ENCODE results near the gene CHRNA3.

The CHRNA3 gene

DNA sequence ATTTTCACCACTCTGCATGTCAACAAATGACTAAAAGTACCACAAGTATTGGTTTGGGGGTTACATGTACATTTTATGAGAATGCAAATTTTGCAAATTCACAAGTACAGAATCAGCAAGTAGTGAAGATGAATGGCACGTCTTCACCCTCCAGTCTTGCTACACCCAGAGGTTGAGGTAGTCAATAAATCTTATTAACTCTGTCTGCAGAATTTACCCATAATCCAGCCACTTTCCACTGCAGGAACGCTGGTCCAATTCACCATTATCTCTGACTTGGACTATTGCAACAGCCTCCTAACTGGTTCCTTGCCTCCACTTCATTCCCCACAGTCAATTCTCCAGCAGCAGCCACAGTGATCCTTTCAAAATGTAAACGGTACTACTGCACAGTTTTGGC lies 70.0 kb downstream of the CHRNA3 start:
- no peak for TF ChIP-seq FOXP2 (optimal IDR thresholded peaks at IDR 0.05; ENCODE audit: control extremely low read depth, extremely low read length, insufficient read depth)
- no peak for TF ChIP-seq EZH2 (IDR thresholded peaks at IDR 0.05)
- TF ChIP-seq POLR2AphosphoS5 (IDR thresholded peaks at IDR 0.05; ENCODE audit: borderline replicate concordance, low read depth, low read length): no peak
- Histone ChIP-seq H3K9me3 (ENCODE audit: low read depth, low read length) (no peaks in the 10 kb centered on the region), H3K27ac (no peak overlapping the region), H3K36me3 (ENCODE audit: insufficient read depth, low read length) (peaks cover 50% of the 10 kb centered on the region), H3K4me3 (no peak overlapping the region), H3K9ac (ENCODE audit: insufficient read length) (no peak overlapping the region)
- no peak for DNase-seq (ENCODE audit: low read depth, low spot score)

DNA sequence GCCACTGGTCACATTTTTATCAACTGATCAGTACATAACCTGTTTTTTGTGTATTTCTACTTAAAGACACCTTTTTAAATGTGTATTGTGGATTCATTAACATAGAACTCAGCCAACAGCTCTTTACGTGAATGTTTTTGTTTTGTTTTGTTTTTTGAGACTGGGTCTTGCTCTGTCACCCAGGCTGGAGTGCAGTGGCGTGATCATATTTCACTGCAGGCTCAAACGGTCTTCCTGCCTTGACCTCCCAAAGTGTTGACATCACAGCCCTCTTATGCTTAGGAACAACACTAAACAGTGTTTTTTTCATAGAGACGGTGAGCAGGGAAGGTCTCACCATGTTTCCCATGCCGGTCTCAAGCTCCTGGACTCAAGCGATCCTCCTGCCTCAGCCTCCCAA lies 70.6 kb downstream of the CHRNA3 start:
- Histone ChIP-seq H3K36me3 (ENCODE audit: insufficient read depth, low read length) (peaks cover 56% of the 10 kb centered on the region), H3K9ac (ENCODE audit: insufficient read length) (no peak overlapping the region), H3K9me3 (ENCODE audit: low read depth, low read length) (no peaks in the 10 kb centered on the region), H3K27ac (no peak overlapping the region), H3K4me3 (no peak overlapping the region)
- TF ChIP-seq EZH2 (IDR thresholded peaks at IDR 0.05) (no peak), FOXP2 (optimal IDR thresholded peaks at IDR 0.05; ENCODE audit: control extremely low read depth, extremely low read length, insufficient read depth) (no peak), POLR2AphosphoS5 (IDR thresholded peaks at IDR 0.05; ENCODE audit: borderline replicate concordance, low read depth, low read length) (no peak)
- DNase-seq (ENCODE audit: low read depth, low spot score): no peak

All from SK-N-MC (cell line).